ENCODE measurements around the gene MRPS18B. TPM values are rescaled to one million over a fixed set of nuclear protein-coding genes. Genes with fewer than 3 reads are reported as not detected.

Gene MRPS18B
- total and polyA plus RNA-seq, 2 of the 13 experiments (the other 11 are each of a cell fraction or from before 2014, with no cell fraction given) = 125 to 131 TPM

DNA sequence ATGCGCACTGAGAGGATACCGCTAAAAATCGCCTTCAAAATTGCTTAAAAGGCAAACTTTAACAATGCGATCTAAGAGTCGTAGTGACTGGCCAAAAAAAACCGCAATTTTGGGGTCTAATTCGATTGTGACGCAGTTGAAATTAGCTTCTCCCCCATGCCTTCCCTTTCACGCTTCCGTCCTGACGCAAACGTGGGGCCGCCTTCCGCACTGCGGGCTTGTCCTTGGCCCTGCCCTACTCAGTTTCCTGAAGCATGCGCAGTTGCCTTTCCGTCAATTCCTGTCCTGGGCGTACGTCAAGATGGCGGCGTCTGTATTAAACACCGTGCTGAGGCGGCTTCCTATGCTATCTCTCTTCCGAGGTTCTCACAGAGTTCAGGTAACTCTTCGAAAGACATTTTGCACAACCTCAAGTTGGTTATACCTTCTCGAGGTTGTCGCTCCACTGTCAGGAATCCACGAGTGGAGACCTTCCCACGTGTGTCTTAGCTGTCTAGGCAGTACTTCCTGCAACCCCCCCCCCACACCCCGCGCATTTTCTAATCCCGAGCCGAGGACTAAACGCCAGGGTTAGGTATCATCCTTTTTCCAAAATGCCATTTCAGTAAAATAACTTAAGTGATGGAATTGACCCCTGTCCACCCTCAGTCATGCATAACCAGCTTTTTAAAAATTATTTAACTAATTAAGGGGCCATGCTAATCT is at the start of gene MRPS18B (continued):
- TF ChIP-seq USF2 (IDR thresholded peaks at IDR 0.05; ENCODE audit: low read depth, low read length) (no peak), USF2 (CRISPR knock-in tag; IDR thresholded peaks at IDR 0.05; ENCODE audit: borderline replicate concordance) (no peak; the same call in 1 of the 2 replicates), TSC22D2 (CRISPR knock-in tag; IDR thresholded peaks at IDR 0.05; ENCODE audit: borderline replicate concordance) (no peak), ZNF160 (CRISPR knock-in tag; IDR thresholded peaks at IDR 0.05) (0 out of 2 replicates have a peak, but pooled peaks have one; percentile 18), TBX2 (CRISPR knock-in tag; IDR thresholded peaks at IDR 0.05; ENCODE audit: borderline replicate concordance) (peak; percentile 78), ZNF749 (CRISPR knock-in tag; IDR thresholded peaks at IDR 0.05; ENCODE audit: borderline replicate concordance) (no peak), ZNF24 (IDR thresholded peaks at IDR 0.05) (no peak), HOXA9 (CRISPR knock-in tag; IDR thresholded peaks at IDR 0.05; ENCODE audit: borderline replicate concordance) (no peak), ZNF543 (CRISPR knock-in tag; IDR thresholded peaks at IDR 0.05) (no peak), ZFP36L2 (CRISPR knock-in tag; IDR thresholded peaks at IDR 0.05) (no peak), SMYD3 (CRISPR knock-in tag; IDR thresholded peaks at IDR 0.05) (peak; percentile 83), ZNF33A (CRISPR knock-in tag; IDR thresholded peaks at IDR 0.05; ENCODE audit: borderline replicate concordance) (no peak), ZNF552 (CRISPR knock-in tag; IDR thresholded peaks at IDR 0.05; ENCODE audit: borderline replicate concordance) (no peak), JUNB (CRISPR knock-in tag; IDR thresholded peaks at IDR 0.05; ENCODE audit: borderline replicate concordance) (no peak), ZBTB49 (CRISPR knock-in tag; IDR thresholded peaks at IDR 0.05; ENCODE audit: borderline replicate concordance) (no peak), BRCA1 (CRISPR knock-in tag; IDR thresholded peaks at IDR 0.05) (peak; percentile 67; the same call in 1 of the 2 replicates), ZFP37 (CRISPR knock-in tag; IDR thresholded peaks at IDR 0.05; ENCODE audit: borderline replicate concordance) (peak; percentile 82; the same call in 1 of the 2 replicates), ZNF513 (CRISPR knock-in tag; conservative IDR thresholded peaks at IDR 0.05) (no peak)
- TF ChIP-seq, protein P1, sequence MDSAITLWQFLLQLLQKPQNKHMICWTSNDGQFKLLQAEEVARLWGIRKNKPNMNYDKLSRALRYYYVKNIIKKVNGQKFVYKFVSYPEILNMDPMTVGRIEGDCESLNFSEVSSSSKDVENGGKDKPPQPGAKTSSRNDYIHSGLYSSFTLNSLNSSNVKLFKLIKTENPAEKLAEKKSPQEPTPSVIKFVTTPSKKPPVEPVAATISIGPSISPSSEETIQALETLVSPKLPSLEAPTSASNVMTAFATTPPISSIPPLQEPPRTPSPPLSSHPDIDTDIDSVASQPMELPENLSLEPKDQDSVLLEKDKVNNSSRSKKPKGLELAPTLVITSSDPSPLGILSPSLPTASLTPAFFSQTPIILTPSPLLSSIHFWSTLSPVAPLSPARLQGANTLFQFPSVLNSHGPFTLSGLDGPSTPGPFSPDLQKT (CRISPR knock-in tag; IDR thresholded peaks at IDR 0.05; ENCODE audit: borderline replicate concordance) = no peak; the same call in 1 of the 2 replicates
- TF ChIP-seq, protein P2, sequence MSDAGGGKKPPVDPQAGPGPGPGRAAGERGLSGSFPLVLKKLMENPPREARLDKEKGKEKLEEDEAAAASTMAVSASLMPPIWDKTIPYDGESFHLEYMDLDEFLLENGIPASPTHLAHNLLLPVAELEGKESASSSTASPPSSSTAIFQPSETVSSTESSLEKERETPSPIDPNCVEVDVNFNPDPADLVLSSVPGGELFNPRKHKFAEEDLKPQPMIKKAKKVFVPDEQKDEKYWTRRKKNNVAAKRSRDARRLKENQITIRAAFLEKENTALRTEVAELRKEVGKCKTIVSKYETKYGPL (CRISPR knock-in tag; IDR thresholded peaks at IDR 0.05) = no peak

All from HepG2 (cell line).